Retinal pigment epithelial cell (primary cell): ENCODE data around the gene FIG4.
"Not testable (repeated sequence)": the region's sequence is repeated elsewhere in the genome, so short reads cannot be mapped to it uniquely, and the experiment has no call there.

Experiments
- DNase-seq: peaks from one replicate; pipeline ENCODE4 v3.0.0-alpha.2; 2010; ENCODE audit warnings: low read depth
- H3K4me3 ChIP-seq: 2 replicates; pipeline ENCODE4 v1.5.1; 2011; ENCODE audit warnings: mild to moderate bottlenecking, low read length, control low read depth, moderate library complexity
- CTCF ChIP-seq: conservative IDR thresholded peaks from 2 replicates; pipeline ENCODE4 v1.5.1; 2011; ENCODE audit warnings: low read depth, low read length, control low read depth, inconsistent platforms

Gene FIG4

GRCh38 chr6:109669811-109670210 lies 21.3 kb upstream of the FIG4 start:
- DNase-seq = no peak
- no peak for TF ChIP-seq CTCF

GRCh38 chr6:109671733-109672132 lies 19.4 kb upstream of the FIG4 start:
- no peak for TF ChIP-seq CTCF
- no peak for DNase-seq
- H3K4me3 ChIP-seq = no peak overlapping the region

More at GRCh38 chr6:109669811-109670210, 21.3 kb upstream of the FIG4 start:
- no peak overlapping the region for H3K4me3 ChIP-seq

GRCh38 chr6:109672175-109672574 lies 18.9 kb upstream of the FIG4 start:
- no peak for DNase-seq
- no peak overlapping the region for H3K4me3 ChIP-seq
- no peak for TF ChIP-seq CTCF

- no peak overlapping the region for H3K4me3 ChIP-seq
- DNase-seq = no peak
- TF ChIP-seq CTCF = no peak
Measured at GRCh38 chr6:109672839-109673238, 18.3 kb upstream of the FIG4 start.

- no peak for DNase-seq
- TF ChIP-seq CTCF = no peak
- no peak overlapping the region for H3K4me3 ChIP-seq
Measured at GRCh38 chr6:109676724-109677123, 14.4 kb upstream of the FIG4 start.

- DNase-seq = no peak
- no peak for TF ChIP-seq CTCF
- H3K4me3 ChIP-seq = no peak overlapping the region
Measured at GRCh38 chr6:109678240-109678639, 12.9 kb upstream of the FIG4 start.

GRCh38 chr6:109678661-109679505 lies 12.2 kb upstream of the FIG4 start:
- H3K4me3 ChIP-seq, DNase-seq: not testable (repeated sequence)
